ENCODE results near the gene GPSM1.
"Not testable (repeated sequence)": the region's sequence is repeated elsewhere in the genome, so short reads cannot be mapped to it uniquely, and the experiment has no call there.

Gene GPSM1

DNA sequence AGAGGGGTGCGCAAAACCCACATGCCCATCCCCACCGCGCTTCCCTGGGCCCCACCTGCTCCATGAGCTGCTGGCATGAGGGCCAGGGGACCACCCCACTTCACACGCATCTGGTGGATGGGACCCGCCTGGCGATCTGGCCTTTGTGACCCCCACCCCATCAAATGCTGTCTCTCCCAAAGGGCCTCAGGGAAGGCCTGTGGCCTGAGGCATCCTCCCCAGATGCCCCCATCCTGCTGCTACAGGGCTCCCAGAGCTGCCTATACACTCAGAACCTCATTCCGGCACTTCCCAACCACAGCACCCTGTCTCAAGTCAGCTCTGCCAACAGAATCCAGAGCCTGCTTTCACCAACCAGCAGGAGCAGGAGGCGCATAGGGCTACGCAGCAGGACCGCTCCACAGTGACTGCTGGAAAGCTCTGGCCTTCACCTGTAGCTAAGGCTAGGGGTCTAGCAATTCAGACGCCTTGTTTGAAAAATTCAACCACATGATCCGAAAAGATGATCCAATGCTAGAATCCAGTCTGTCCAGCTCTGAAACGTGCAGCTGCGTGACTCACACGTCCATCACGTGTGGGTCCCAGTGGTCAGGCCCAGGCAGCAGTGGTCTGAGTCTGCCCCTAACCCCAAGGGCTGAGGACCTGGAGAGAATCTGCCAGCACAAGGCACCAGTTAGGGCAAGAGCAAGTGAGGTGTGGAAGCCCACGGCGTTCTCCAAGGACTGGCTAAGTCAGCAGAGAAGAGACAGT is 74.0 kb downstream of the GPSM1 start:
- DNase-seq: no peak

DNA sequence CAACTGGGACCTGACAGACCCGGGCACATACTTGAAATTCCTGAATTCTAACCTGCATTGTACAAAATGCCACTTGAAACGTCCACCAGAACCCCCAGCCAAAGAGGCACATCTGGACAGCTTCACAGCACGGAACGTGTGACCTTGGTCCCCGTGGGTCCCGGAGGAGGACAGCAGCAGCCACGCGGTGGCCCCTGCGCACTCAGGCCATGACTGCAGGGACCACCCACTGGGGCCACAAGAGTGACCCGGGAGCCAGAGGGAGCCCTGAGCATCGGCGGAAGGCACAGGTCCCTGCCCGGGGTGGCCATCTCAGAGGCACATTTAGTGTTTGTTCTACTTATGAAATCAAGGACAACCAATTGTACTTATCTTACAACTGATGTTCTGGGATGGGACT is 74.7 kb downstream of the GPSM1 start:
- DNase-seq: no peak

DNA sequence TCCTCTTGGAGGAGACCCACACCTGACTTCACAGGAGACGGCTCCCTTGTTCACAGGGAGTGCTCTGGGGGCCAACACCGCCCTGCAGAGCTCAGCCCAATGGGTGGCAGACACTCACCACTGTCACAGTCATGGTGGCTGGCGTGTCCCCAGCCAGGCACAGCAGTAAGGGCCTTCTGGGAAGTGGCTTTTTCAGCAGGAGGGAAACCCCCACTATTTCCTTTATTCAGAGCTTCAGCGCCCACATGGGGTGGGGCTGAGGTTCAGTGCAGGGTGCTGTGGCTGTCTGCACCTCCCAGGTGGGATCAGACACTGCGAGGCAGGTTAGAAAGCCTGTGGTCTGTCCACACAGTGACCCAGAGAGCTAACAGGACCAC is 76.2 kb downstream of the GPSM1 start:
- DNase-seq: no peak

DNA sequence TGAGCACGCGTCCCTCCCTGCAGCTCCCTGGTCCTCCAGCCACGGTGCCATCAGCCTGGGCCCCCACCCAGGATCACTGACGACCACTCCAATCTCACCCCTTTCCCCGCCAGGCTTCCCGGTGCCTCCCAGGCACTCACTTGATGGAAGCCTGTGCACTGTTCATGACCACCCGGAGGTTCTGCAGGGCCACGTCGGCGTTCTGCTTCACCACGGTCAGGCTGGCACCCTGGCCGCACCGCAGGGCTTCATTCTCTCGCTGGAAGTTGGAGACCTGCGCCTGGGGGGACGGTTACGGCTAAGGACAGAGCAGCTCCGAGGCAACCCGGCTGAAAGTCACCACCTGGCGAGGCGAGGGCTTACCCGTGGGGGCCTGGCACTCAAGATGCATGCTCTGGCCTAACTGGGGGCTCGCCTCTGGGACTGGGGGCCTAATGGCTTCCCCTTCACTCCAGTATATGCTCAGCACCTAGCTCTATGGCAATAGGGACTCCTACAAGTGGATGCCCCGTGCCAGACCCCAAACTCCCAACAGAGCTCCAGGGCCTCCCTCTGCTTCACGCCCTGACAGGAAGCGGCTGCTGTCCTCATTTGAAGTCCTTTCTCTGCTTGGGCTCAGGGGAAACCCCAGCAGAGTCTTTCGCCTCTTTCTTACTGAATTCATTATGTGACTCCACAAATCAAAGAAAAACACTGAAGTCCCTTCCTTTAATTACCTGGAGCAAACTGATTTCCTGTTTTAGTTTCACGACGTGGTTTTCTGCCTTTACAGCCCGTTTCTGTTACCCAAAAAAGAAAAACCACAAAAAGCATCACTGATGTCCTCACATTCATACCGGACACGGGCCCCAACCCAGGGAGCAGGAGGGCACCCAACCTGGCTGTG is 76.8 kb downstream of the GPSM1 start:
- DNase-seq: no peak

DNA sequence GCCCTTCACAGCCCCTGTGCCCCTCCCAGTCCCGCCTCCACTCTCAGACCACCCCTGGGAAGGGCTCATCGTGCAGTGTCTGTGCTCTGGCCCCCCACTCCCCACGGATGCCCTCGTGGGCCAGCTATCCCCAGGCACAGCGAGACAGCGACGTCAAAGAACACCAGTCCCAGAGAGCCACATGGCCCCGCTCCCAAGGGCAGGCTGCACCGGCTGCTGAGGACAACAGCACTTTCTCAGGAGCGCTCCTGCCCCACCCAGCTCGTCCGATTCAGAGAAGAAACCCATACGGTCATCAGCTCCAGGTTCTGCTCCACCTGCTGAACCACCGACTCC is 77.4 kb downstream of the GPSM1 start:
- no peak for DNase-seq

DNA sequence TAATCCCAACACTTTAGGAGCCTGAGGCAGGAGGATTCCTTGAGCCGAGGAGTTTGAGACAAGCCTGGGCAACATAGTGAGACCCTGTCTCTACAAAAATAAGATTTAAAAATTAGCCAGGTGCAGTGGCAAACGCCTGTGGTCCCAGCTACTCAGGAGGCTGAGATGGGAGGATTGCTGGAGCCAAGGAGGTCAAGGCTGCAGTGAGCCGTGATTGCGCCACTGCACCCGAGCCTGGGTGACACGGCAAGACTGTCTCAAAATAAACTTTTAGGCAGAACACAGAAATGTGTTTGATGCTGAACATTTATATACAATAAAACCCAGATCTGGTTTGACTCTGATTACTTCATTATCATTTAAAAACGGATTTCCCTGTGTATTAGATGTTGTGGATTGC is 78.1 kb downstream of the GPSM1 start:
- DNase-seq: no peak

DNA sequence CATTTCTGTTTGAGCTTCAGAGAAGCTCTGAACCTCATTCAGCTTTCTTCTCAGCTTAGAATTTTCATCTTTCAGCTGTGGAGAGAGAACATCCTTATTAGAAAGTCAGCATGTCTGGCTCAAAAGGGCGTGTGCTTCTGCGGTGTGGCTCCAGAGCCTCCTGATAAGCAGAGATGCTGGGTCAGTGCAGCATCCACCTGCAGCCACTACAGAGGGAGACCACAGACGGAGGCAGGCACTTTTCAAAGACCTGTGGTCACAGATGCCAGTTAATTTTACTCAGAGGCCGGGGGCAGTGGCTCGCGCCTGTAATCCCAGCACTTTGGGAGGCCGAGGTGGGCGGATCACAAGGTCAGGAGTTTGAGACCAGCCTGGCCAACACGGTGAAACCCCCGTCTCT is 78.6 kb downstream of the GPSM1 start:
- DNase-seq: not testable (repeated sequence)

DNA sequence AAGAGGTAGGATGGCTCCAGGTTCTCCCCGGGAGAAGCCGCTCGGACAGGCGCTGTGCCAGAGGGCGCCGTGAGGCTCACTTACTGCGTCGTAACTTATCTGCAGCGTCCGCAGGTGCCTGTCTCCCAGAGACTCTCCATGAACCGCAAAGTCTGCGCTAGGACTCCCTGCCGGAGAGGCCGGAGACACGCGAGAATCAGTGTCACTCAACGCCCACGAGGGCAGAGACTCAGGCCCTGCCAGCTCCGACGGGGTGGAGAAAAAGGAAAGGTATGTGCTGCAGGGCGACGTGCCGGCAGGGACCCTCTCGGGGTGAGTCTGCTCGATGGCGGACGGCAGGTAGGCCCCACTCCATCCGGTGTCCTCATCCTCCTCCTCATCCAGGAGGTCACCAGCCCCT is 79.7 kb downstream of the GPSM1 start:
- not testable (repeated sequence) for DNase-seq

DNA sequence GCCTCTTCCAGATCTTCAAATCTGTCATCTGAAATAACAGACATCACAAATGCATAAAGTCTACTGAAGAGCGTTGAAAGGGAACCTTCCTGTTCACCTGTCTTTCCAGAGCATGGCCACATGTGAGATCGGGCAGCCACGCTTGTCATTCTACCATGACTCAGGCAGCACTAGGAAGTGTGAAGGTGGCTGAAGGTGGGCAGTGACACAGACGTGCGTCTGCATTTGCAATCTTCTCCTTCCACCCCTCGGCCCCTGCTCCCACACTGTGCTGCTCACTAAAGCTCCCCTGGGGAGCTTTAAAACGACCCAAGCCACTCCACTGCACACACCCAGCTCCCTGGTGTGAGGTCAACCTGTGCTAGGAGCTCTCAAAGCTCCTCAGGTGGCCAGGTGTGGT is 80.6 kb downstream of the GPSM1 start:
- DNase-seq: no peak
